Umbilical cord (tissue), 2 donors: Measurements from ENCODE around the gene INHBA. TPM values are rescaled to one million over a fixed set of nuclear protein-coding genes. Genes with fewer than 3 reads are reported as not detected.

Experiments used
- DNase-seq: peaks from one replicate; pipeline ENCODE4 v3.0.0-alpha.2; 2015; ENCODE audit warnings: low spot score
- total RNA-seq: library from RNA; depleted of rRNA; stranded (reverse); fragments of >200 nt; gene quantifications from one replicate; pipeline ENCODE4 v1.2.3, GENCODE V29; 2014; ENCODE audit warnings: low replicate concordance; ENCODE audit not compliant: insufficient read depth

INHBA gene
- total RNA-seq, 1 donor from 2014 or later = 172 TPM

DNA sequence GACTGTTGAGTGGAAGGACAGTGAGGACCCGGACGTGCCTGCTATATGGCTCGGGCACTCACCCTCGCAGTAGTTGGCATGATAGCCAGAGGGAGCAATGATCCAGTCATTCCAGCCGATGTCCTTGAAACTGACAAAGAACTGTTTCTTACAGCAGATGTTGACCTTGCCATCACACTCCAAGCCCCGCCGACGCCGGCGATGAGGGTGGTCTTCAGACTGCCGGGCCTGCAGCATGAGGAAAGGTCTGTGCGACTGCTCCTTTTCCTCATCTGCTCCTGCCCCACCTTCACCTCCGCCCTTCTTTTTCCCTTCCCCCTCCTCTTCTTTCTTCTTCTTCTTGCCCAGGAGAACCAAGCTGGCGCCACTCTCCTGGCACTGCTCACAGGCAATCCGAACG, 13.1 kb downstream of the INHBA start:
- no peak for DNase-seq

GRCh38 chr7:41688906-41689305, 14.0 kb downstream of the INHBA start:
- no peak for DNase-seq

- DNase-seq = no peak
These were observed 14.8 kb downstream of the INHBA start for GRCh38 chr7:41688012-41688625.

GRCh38 chr7:41685684-41686083, 17.2 kb downstream of the INHBA start:
- DNase-seq = no peak

DNA sequence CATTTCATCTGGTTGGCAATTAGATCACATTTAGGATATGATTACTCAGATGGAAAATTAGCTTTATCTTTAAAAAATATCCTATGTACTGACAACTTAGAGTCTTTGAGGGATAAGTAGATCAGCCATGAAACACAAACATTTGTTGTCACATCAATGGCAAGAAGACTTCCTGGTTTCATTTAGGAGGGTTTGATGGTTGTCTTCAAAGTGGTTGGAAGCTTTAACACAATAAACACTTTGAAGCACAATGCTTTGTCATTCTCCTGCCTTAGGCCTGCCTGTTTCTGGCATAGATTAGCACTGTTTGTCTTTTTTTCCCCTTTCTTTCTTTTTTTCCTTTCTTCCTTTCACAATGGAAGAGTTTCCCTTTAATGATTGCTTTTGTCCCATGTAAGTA, 20.5 kb downstream of the INHBA start:
- DNase-seq = no peak

DNA sequence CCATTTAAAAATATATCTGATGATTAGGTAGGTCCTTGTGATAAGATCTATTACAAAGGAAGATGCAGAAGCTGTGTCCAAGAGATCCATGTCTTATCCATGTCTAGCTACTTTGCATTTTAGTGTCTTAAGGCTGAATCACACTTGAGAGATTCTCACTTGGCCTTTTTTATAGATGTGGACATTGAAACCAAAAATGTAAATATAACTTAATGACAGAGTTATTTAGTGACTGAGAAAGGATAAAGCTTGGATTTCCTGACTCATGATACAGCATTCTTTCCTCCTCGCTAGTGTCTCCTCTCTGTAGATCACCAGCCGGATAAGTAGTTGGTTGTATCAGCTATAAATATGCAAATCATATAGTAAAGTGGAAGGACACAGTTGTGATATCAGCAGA, 23.3 kb downstream of the INHBA start:
- no peak for DNase-seq

GRCh38 chr7:41674505-41675023, 28.3 kb downstream of the INHBA start:
- no peak for DNase-seq

DNA sequence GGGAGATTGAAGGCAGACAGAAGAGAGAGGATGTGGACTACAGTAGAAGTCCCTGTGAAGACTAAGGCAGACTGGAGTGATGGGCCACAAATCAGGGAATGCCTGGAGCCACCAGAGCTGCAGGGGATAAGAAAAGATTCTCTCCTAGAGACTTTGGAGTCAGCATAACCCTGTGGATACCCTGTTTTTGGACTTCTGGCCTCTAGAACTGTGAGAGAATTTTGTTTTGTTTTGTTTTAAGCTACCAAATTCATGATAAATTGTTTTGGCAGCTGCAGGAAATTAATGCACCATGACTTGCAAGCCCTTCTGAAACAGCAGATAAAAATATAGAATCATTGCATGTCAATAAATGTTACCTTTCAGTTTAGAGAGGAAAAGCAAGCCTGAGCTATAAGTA, 41.3 kb downstream of the INHBA start:
- no peak for DNase-seq

GRCh38 chr7:41659539-41659938, 43.4 kb downstream of the INHBA start:
- no peak for DNase-seq

DNA sequence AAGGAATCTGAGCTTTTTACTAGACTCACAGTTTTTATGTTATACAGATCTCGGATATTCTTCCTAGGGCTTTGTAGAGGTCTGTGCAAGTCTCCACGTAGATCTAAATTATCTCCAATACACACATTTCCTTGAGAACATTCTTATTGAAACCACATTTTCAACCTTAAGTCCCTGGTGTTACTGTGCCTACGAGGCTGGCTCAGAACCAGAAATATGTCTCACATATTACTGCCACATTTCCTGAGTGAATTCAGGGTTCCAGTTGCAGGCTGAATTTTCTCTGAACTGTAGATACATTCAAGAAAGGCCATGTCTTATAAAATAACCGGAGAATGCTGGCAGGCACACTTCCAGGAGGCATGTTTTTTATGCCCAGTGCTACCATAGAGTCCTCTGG, 46.5 kb downstream of the INHBA start:
- DNase-seq = peak; percentile 94

- peak; percentile 86 for DNase-seq
These were observed 47.5 kb downstream of the INHBA start for GRCh38 chr7:41655426-41655825.

- DNase-seq = no peak
These were observed 50.6 kb downstream of the INHBA start for GRCh38 chr7:41652267-41652666.

GRCh38 chr7:41648501-41648900, 54.4 kb downstream of the INHBA start:
- DNase-seq = no peak

- DNase-seq = no peak
These were observed 59.3 kb downstream of the INHBA start for GRCh38 chr7:41643616-41644015.

DNA sequence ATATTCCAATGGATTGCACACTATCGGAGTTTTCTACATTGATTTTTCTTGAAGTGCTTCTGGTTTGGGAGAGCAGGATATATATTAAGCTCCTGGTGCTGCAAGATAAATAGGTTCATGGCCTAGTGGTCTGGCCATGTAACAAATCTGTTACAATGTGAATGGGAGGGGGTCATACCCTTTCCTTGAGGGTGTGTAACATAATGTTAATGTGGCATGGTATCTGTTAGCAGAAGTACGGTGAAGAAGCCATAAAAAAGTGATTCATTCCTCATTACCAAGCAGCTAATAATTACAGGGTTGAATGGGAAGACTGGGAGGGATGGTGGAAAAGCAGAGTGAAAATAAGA, 61.2 kb downstream of the INHBA start:
- no peak for DNase-seq

GRCh38 chr7:41641011-41641664, 61.8 kb downstream of the INHBA start:
- DNase-seq = no peak

DNA sequence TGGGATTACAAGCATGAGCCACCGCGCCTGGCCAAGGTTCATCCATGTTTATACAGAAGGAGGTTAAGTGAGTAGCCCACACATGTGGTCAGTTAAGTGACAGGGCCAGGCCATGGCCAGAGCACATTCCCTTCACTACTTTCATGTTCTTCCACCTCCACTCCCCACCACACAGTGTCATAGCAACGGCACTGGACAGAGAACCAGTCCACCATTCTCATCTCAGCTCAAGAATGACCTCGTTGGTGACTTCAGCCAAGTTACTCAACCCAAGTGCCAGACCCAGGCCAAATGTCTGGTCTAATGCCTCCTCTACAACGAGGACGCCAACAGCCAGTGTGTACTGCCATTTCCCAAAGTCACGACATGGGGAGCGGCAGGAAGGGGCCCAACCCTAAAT, 62.4 kb downstream of the INHBA start:
- no peak for DNase-seq

DNA sequence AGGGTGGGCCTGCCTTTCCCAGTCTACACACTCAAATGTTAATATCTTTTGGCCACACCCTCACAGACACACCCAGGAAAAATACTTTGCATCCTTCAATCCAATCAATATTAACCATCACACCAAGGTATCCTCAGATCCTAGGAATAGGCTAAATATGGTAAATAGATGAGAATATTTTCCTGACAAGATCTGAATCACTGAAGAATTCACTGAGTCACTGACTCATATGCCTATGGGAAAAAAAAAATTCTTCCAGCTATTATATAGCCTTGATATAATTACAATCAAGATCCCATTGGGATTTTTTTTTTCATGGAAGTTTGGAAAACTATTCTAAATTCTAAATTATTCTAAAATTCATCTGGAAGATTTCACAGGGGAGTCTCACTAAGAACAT, 65.8 kb downstream of the INHBA start:
- no peak for DNase-seq
